HG03095 (cell line): ENCODE results near the gene MYH9.

Experiments
- ATAC-seq: cut with Tn5 transposase; IDR thresholded peaks from one replicate; pipeline ENCODE4 v1.9.1; 2021; ENCODE audit warnings: moderate library complexity; ENCODE audit not compliant: unreplicated experiment

Gene MYH9

GRCh38 chr22:36351921-36352802 is 35.6 kb downstream of the MYH9 start:
- no peak for ATAC-seq

- no peak for ATAC-seq
Measured at GRCh38 chr22:36350751-36351594, 36.8 kb downstream of the MYH9 start.

- ATAC-seq: no peak
Measured at GRCh38 chr22:36349726-36350125, 38.0 kb downstream of the MYH9 start.

- no peak for ATAC-seq
Measured at GRCh38 chr22:36348760-36349159, 39.0 kb downstream of the MYH9 start.

- no peak for ATAC-seq
Measured at GRCh38 chr22:36347094-36347493, 40.7 kb downstream of the MYH9 start.

- ATAC-seq: no peak
Measured at GRCh38 chr22:36344106-36344827, 43.5 kb downstream of the MYH9 start.

- ATAC-seq: no peak
Measured at GRCh38 chr22:36343720-36344105, 44.1 kb downstream of the MYH9 start.

GRCh38 chr22:36343070-36343719 is 44.6 kb downstream of the MYH9 start:
- ATAC-seq: no peak

- no peak for ATAC-seq
Measured at GRCh38 chr22:36341640-36342041, 46.1 kb downstream of the MYH9 start.

- ATAC-seq: no peak
Measured at GRCh38 chr22:36340621-36341020, 47.1 kb downstream of the MYH9 start.

GRCh38 chr22:36339171-36340065 is 48.3 kb downstream of the MYH9 start:
- ATAC-seq: no peak

- ATAC-seq: no peak
Measured at GRCh38 chr22:36337365-36338130, 50.2 kb downstream of the MYH9 start.

- ATAC-seq: no peak
Measured at GRCh38 chr22:36336246-36337182, 51.3 kb downstream of the MYH9 start.

- no peak for ATAC-seq
Measured at GRCh38 chr22:36335621-36336020, 52.1 kb downstream of the MYH9 start.

GRCh38 chr22:36334821-36335603 is 52.8 kb downstream of the MYH9 start:
- no peak for ATAC-seq

GRCh38 chr22:36334081-36334820 is 53.5 kb downstream of the MYH9 start:
- no peak for ATAC-seq
